OCI-LY7 (cell line): ENCODE measurements around the gene CA10. TPM values are rescaled to one million over a fixed set of nuclear protein-coding genes. Genes with fewer than 3 reads are reported as not detected.

ENCODE experiments used
- BruUV-seq: library from RNA; stranded (reverse); fragments of 400-500 nt; replicated peaks from 2 replicates; lab custom pipeline; 2021; lab: Mats Ljungman, UMichigan
- CTCF ChIA-PET: fragments of 300-600 bp; sonication (Branson Sonifier 250); formaldehyde crosslinking; loops from one replicate; lab custom pipeline; 2022; ENCODE audit warnings: antibody characterized with exemption; ENCODE audit not compliant: unreplicated experiment; lab: Charles Lee
- POLR2A ChIA-PET: fragments of 300-600 bp; sonication (Branson Sonifier 250); formaldehyde crosslinking; loops from one replicate; lab custom pipeline; 2022; ENCODE audit warnings: antibody characterized with exemption; lab: Charles Lee
- DNase-seq: peaks from one replicate; pipeline ENCODE4 v3.0.0-alpha.2; 2015; ENCODE audit warnings: low spot score
- H2AFZ ChIP-seq: fragments of 200-600 bp; sonication (generic), shearing (Covaris generic); 2 replicates; pipeline ENCODE4 v1.6.1; 2014; ENCODE audit warnings: mild to moderate bottlenecking, antibody characterized with exemption, low read length, moderate library complexity
- H3K27ac ChIP-seq: fragments of 200-600 bp; sonication (generic); 2 replicates; pipeline ENCODE4 v1.5.1; 2014; ENCODE audit warnings: mixed run types, low read depth, mild to moderate bottlenecking, moderate library complexity, low read length, inconsistent platforms; ENCODE audit not compliant: poor library complexity, severe bottlenecking
- H3K36me3 ChIP-seq: fragments of 200-600 bp; sonication (generic); 2 replicates; pipeline ENCODE4 v1.6.1; 2014; ENCODE audit warnings: mild to moderate bottlenecking, antibody characterized with exemption, low read length, moderate library complexity, mixed read lengths; ENCODE audit not compliant: insufficient read depth
- H3K4me1 ChIP-seq: fragments of 200-600 bp; sonication (generic); 2 replicates; pipeline ENCODE4 v1.5.1; 2014; ENCODE audit warnings: mild to moderate bottlenecking, low read length; ENCODE audit not compliant: insufficient read depth, poor library complexity, severe bottlenecking
- H3K4me2 ChIP-seq: fragments of 200-600 bp; sonication (generic); 2 replicates; pipeline ENCODE4 v1.6.1; 2014; ENCODE audit warnings: mild to moderate bottlenecking, low read length
- H3K4me3 ChIP-seq: fragments of 200-600 bp; sonication (generic); 2 replicates; pipeline ENCODE4 v1.5.1; 2014; ENCODE audit warnings: mild to moderate bottlenecking, low read depth, low read length; ENCODE audit not compliant: poor library complexity, severe bottlenecking
- H3K79me2 ChIP-seq: fragments of 200-600 bp; sonication (generic); 2 replicates; pipeline ENCODE4 v1.6.1; 2016; ENCODE audit warnings: low read depth, mild to moderate bottlenecking, low read length, moderate library complexity, mixed read lengths; ENCODE audit not compliant: insufficient read depth
- H3K9me2 ChIP-seq: fragments of 200-600 bp; sonication (generic); 2 replicates; pipeline ENCODE4 v1.6.1; 2016; ENCODE audit warnings: mild to moderate bottlenecking, low read length, mixed read lengths; ENCODE audit not compliant: insufficient read depth
- H3K9me3 ChIP-seq: fragments of 200-600 bp; sonication (generic); 2 replicates; pipeline ENCODE4 v1.6.1; 2014; ENCODE audit warnings: mild to moderate bottlenecking, mixed run types, low read length, mixed read lengths
- H4K20me1 ChIP-seq: fragments of 200-600 bp; sonication (generic); 2 replicates; pipeline ENCODE4 v1.6.1; 2014; ENCODE audit warnings: mild to moderate bottlenecking, antibody characterized with exemption, low read length, moderate library complexity, mixed read lengths; ENCODE audit not compliant: insufficient read depth
- EZH2phosphoT487 ChIP-seq: fragments of 200-600 bp; sonication (generic); IDR thresholded peaks from 2 replicates; pipeline ENCODE4 v1.6.1; 2018; ENCODE audit warnings: low read depth, borderline replicate concordance, mild to moderate bottlenecking, mixed run types, antibody characterized with exemption, low read length, moderate library complexity, mixed read lengths
- intact Hi-C: fragments of 100-400 bp; cut with micrococcal nuclease; formaldehyde crosslinking; loops from one replicate; pipeline ENCODE4 v1.10.0; 2022; ENCODE audit not compliant: unreplicated experiment
- total RNA-seq, 2 experiments: library from RNA; depleted of rRNA in 1 of 2; stranded (reverse); fragments of >200 nt in 1 of 2; shearing (Covaris generic) in 1 of 2; gene quantifications; 2 replicates each; pipeline ENCODE4 v1.2.3, GENCODE V29; 2014 to 2022
- TF ChIP-seq, protein P1 (sequence below): fragments of 200-600 bp; sonication (generic); conservative IDR thresholded peaks from 2 replicates; pipeline ENCODE4 v1.5.1; 2014; ENCODE audit warnings: mild to moderate bottlenecking, antibody characterized with exemption, low read length, moderate library complexity, mixed read lengths

The CA10 gene
- total RNA-seq, 2 experiments from 2014 or later: not detected

DNA sequence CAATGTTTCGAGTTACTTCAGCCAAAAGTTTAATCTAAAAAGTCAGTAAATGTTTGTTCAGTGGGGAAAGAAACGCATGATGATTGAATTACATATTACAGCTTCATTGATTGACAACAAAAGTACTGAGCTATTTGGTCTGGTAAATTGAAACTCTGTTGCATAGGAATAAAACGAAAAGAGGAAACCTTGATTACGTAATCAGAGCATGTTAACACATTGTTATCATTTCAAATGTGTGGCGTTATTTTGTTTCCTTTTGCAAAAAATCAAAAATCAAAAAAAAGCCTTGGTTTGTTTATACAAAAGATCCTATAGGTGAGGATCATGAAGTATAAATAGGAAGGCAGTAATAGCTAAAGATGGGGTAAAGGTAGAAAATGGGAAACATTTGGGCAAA is 19.5 kb upstream of the CA10 start:
- POLR2A ChIA-PET: interaction anchor here (0.7 kb wide), 1 partner anchor 786 kb away, joined by 3 read pairs; no protein-coding TSS in a partner anchor
- no peaks in the 10 kb centered on the region for H3K9me3 ChIP-seq
- BruUV-seq: no TSS peak

DNA sequence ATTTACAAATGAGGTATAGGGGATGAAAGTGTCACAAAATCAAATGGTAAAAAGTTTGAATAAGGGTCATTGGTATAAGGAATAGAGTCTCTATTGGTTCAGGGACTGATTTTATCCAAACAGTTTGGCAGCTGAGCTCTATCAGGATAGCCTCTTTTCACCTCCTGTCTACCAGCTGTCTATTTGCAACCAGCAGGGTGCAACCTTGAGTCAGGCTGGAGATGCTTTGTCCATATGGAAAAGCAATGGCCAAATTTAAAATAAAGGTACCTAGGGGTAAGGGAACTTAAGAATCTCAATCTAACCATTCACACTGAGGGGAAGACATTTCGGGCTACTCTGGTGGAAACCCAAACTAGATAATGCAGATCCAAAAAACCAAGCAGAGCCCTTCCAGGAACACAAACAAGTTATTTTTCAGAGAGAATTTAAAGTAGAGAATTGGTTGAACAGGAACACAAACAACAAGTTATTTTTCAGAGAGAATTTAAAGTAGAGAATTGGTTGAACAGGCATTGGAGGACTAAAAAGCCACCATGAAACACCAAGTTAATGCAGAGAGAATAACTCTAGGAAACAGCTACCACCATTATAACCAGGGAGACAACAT is 12.6 kb upstream of the CA10 start:
- POLR2A ChIA-PET: no interaction called here
- TF ChIP-seq, protein P1, sequence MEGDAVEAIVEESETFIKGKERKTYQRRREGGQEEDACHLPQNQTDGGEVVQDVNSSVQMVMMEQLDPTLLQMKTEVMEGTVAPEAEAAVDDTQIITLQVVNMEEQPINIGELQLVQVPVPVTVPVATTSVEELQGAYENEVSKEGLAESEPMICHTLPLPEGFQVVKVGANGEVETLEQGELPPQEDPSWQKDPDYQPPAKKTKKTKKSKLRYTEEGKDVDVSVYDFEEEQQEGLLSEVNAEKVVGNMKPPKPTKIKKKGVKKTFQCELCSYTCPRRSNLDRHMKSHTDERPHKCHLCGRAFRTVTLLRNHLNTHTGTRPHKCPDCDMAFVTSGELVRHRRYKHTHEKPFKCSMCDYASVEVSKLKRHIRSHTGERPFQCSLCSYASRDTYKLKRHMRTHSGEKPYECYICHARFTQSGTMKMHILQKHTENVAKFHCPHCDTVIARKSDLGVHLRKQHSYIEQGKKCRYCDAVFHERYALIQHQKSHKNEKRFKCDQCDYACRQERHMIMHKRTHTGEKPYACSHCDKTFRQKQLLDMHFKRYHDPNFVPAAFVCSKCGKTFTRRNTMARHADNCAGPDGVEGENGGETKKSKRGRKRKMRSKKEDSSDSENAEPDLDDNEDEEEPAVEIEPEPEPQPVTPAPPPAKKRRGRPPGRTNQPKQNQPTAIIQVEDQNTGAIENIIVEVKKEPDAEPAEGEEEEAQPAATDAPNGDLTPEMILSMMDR: peak; percentile 73
- no peak for TF ChIP-seq EZH2phosphoT487
- Histone ChIP-seq H3K36me3 (no peaks in the 10 kb centered on the region), H3K9me2 (no peaks in the 10 kb centered on the region), H3K79me2 (no peaks in the 10 kb centered on the region), H3K4me3 (no peak overlapping the region), H3K4me2 (no peak overlapping the region), H2AFZ (no peak overlapping the region), H4K20me1 (no peaks in the 10 kb centered on the region), H3K4me1 (no peaks in the 10 kb centered on the region), H3K27ac (no peak overlapping the region), H3K9me3 (no peaks in the 10 kb centered on the region)
- DNase-seq: no peak
- intact Hi-C loops: no loop called here
- no TSS peak for BruUV-seq
- CTCF ChIA-PET: no interaction called here

More for the DNA sequence above, 19.5 kb upstream of the CA10 start:
- DNase-seq: no peak
- H3K79me2 ChIP-seq: no peaks in the 10 kb centered on the region
- H3K27ac ChIP-seq: no peak overlapping the region
- intact Hi-C loops: no loop called here
- H3K4me2 ChIP-seq: no peak overlapping the region
- CTCF ChIA-PET: no interaction called here
- no peaks in the 10 kb centered on the region for H4K20me1 ChIP-seq
- TF ChIP-seq EZH2phosphoT487: no peak
- TF ChIP-seq, protein P1: no peak
- no peaks in the 10 kb centered on the region for H3K9me2 ChIP-seq
- H2AFZ ChIP-seq: no peak overlapping the region
- no peak overlapping the region for H3K4me3 ChIP-seq
- no peaks in the 10 kb centered on the region for H3K36me3 ChIP-seq
- no peaks in the 10 kb centered on the region for H3K4me1 ChIP-seq

- Histone ChIP-seq H3K36me3 (no peaks in the 10 kb centered on the region), H3K4me3 (no peak overlapping the region), H4K20me1 (no peaks in the 10 kb centered on the region), H3K4me2 (no peak overlapping the region), H3K9me2 (no peaks in the 10 kb centered on the region), H3K79me2 (no peaks in the 10 kb centered on the region), H2AFZ (no peak overlapping the region), H3K4me1 (no peaks in the 10 kb centered on the region), H3K27ac (no peak overlapping the region), H3K9me3 (no peaks in the 10 kb centered on the region)
- TF ChIP-seq EZH2phosphoT487: no peak
- TF ChIP-seq, protein P1: no peak
- BruUV-seq: no TSS peak
- ChIA-PET CTCF (no interaction called here), POLR2A (no interaction called here)
- intact Hi-C loops: no loop called here
- DNase-seq: no peak
Measured at GRCh38 chr17:52160136-52160567, 1.6 kb upstream of the CA10 start.
